CD4-positive, alpha-beta T cell treated with Interleukin-6 for 4 hours (primary cell): ENCODE results near the gene SLC52A3.

Source experiments
- DNase-seq: peaks from one replicate; pipeline ENCODE4 v3.0.0-alpha.2; 2020; ENCODE audit warnings: mixed read lengths

The SLC52A3 gene

DNA sequence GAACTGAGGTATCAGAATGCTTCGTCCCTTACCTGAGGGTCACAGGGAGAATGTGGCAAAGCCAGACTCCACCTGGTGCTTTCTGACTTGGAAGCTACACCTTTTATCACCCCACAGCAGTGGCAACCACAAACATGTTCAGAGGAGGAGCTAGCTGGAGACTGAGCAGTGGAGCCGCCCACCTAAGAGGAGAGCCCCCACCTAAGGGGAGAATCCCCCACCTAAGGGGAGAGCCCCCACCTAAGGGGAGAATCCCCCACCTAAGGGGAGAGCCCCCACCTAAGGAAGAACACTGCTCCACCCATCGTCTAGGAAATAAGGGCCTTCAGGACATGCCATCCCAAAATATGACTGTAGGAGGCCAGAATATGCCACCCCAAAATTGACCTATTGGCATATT lies 4.0 kb downstream of the SLC52A3 start:
- no peak for DNase-seq

DNA sequence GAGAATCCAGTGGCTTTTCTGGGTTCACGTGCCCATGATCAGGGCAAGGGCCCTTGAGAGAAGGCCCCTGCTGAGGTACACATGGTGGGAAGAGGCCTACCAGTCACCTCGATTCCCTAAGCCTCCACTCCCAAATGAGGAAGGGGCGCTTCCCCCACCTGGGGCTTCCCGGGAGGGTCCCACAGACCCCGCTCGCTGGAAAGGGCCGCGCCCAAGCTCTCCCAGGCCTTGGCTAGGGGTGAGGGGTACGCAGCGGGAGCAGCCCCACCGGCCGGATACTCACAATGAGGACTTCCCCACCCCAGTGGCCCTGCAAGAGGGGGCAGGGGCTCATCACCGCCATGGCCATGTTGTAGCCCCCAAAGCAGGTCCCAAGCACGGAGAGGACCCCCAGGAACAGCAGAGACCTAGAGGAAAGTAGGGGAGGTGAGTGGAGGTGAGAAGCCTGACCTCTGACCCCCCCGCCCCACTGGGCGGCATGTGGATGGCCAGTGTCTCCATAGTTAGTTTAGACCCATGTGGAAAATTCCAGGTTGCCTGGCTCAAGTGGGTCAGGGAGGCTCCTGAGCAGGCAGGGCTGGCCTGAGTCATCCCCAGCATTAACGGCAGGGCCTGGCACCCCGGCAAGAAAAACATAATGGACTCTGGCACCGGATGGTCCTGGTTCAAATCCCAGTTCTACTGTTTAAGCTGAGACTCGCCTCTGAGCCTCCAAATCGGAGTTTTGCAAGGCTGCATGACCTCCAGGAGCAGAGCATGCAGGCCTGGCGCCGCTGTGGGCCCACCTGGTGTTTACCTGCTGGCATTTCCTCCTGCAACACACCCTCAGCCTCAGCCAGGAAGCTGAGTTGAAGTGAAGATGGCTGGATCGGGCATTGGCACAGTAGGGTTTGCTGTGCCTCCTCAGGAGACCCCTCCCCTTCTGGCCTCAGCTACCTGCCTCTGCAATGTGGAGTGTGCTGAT lies 6.6 kb downstream of the SLC52A3 start:
- DNase-seq, result no peak

DNA sequence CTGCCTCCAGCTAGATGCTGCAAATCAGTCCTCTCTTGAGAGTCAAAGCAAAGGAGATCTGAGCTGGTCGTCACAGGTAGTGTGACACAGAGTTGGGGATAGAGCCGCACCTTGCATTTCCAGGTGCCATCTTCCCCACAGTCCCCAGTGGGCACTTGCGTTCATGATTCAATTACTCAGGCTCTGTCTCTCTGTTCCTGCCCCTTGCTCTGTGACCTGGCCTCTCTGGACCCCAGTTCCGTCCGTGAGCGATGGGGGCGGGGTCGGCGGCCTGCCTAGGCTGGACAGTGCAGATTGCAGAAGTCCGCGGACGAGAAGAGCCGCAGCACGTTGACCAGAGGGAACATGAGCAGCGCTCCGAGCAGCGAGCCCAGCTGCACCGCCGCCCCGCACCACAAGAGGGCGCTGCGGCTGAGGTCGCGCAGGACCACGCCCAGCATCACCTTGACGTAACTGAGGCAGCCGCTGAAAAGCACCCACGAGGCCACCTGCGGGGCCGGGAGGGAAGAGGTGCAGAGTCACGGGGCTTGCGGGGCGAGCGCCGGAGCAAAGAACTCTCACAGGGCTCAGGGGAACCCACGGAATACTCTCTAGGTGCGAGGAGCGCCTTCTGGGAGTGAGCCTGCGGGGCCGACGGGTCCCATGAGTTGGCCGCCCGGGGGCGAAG lies 7.4 kb downstream of the SLC52A3 start:
- peak; percentile 15 for DNase-seq

DNA sequence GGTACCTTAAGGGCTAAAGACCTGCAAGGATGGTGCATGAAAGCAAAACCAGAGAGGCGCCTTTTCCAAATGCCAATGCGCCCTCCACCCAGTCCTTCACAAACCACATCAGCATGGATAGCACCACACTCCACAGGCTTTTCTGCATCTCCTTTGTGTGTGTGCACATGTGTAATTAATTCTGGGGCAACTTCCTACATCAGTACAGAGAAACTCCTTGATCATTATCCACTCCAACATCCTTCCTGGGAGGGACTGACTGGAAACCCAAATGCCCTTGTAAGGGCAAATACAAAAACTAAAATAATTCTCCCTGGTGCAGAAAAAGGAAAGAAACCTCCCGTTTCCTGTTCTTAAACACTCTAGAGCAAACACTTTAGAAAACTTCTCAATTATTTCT lies 10.8 kb downstream of the SLC52A3 start:
- DNase-seq, result no peak

DNA sequence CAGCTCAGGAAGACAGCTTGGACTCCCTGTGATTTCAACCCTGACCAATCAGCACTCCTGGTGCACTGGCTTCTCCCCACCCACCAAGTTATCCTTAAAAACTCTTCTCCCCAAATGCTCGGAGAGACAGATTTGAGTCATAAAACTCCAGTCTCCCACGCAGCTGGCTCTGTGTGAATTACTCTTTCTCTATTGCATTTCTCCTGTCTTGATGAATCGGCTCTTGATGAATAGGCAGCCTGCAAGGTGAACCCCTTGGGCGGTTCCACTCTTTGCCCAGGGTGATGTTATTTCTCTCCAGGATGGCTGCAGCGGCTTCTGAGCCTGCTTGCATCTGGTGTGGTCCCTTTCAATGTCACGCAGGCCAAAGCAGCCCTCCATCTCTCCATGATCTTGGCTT lies 12.4 kb downstream of the SLC52A3 start:
- DNase-seq, result no peak

DNA sequence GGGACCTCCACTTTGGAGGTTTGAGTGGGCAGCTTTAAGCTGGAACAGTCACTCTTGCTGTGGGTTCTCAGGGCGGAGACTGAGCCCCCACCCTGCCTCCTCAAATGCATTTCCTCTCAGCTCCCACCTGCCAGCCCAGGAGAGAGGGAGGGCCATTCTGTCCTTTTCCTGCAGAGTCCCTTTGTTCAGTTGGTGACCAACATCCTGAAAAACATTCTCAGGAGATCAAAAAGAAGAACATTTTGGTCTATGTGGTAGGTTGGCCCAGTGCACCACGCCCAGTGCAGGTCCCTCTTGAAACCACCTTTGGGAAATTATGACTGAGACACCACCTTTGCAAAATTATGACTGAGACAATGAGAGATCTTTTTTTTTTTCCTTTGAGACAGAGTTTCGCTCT lies 13.4 kb downstream of the SLC52A3 start:
- DNase-seq, result no peak

DNA sequence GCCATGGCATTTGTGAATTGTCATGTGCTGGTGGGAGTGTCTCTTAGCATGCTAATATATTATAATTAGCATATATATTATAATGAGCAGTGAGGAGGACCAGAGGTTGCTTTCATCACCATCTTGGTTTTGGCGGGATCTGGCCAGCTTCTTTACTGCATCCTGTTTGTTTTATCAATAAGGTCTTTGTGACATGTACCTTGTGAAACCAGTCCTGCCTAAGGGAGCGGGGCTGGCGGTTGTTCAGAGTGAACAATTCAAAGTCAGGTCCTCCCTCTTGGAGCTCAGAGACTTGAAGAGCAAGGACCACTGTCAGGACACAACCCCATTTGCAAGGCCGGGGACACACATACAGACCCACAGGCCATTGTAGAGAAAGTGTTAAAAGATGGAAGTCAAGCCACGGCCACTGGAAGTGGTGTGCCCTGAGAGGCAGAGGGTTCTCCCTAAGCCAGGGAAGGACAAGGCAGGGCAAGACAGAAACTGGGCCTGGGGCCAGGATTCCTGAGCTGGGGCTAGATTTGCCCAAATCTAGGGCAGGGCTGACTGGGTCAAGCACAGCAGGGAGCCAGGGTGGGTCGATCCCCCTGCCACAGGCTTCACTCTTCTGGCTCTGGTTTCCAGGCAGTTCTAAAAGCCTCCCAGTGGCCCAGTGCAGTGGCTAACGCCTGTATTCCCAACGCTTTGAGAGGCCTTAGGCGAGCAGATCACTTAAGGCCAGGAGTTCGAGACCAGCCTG lies 14.2 kb downstream of the SLC52A3 start:
- DNase-seq, result no peak

DNA sequence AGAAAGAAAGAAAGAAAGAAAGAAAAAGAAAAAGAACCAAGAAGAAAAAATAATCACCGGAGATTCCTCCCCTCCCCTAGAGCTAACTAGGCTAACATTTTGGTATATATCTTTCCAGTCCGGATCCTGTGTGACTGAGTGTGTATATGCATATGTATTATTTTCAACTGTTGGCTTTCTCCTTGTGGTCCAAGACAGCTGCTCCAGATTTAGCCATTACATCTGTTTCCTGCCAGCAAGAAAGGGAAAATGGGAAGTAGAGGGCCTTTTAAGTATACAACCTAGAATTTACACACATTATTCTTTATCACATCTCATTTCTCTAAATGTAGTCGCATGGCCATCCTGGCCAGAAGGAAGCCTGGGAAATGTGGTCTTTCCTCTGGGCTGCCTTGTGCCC lies 15.2 kb downstream of the SLC52A3 start:
- DNase-seq, result no peak

DNA sequence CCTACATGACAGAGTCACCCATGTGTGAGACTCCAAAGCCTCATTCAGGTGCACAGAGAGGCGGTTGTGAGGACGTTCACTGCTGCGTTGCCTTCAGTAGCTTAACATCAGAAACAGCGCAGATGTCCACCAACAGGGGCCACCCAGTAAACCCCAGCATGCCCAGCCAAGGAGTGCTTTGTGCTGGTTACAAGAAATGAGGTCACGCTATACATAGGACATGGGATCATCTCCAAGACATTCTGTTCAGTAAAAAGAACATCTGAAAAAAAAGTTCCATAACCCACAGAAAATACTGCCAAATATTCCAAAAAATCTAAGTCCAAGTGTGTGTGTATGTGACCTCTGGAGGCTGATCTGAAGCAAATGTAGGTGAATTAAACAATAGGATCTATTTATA lies 16.0 kb downstream of the SLC52A3 start:
- no peak for DNase-seq

DNA sequence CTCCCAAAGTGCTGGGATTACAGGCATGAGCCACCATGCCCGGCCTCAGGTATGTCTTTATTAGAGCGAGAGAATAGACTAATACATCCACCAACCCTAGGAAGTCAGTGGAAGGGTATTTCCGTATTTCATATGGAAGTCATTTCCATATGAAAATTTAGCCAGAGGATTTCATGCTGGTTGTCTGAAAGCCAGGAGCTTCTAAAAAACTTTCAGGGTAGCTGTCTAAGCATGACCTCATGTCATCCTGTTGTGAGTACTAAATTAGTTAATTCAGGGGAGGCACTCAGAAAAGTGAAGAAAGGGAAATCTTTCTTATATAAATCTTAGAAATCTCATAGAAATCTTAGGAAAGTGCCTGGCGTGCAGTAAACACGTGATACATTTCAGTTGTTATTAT lies 16.5 kb downstream of the SLC52A3 start:
- no peak for DNase-seq

DNA sequence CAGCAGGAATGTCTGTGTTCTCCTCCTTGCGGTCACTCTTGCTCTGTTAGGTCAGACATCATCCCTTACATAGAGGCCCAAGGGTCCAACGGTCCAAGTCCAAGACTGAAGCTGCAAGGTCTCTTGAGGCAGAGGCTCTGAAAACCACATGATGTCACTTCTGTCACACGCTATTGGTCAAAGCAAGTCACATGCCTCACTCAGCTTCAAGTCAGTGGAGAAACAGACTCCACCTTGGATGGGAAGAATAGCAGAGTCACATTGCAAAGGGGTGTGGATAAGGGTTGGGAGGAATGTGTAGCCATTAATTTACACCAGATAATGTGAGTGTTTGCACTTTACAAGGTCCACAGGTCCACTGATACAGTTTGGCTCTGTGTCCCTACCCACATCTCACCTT lies 17.5 kb downstream of the SLC52A3 start:
- DNase-seq, result no peak

DNA sequence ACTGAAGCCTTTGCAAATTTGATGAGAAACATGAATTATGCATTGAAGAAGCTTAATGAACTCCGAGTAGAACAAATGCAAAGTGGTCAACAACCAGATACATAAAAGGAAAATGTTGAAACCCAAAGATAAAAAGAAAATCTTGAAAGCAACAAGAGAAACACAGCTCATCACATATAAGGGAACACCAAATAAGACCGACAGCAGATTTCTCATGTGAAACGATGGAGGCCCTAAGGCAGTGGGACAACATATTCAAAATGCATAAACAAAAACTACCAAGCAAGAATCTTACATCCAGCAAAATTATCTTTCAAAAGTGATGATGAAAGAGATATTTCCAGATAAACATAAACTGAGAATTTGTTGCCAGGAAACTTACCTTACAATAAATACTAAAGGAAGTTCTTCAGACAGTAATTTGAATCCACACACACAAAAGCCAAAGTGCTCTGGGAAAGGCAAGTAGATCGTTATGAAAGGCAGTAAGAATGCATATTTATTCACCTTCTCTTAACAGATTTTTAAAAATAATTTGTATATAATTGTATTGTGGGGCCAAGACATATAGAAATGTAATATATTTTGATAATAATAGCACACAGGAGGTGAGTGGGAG lies 22.5 kb downstream of the SLC52A3 start:
- DNase-seq, result no peak

DNA sequence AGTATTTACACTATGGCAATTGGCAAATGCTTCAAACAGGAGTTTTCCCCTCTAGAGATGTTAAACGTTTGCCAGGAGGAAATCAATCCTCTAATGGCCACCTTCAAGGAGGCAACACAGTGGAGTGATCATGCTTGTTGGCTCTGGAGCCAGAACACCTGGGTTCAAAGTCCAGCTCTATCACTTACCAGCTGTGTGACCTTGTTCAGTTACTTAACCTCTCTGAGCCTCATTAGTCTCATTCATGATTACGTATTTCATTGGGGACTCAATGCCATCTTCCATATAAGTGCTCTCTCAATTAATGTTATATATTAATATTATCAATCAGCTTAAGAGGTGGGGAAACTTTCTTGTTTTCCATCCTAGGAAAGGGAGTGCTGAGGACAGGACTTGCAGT lies 26.1 kb downstream of the SLC52A3 start:
- DNase-seq, result no peak

DNA sequence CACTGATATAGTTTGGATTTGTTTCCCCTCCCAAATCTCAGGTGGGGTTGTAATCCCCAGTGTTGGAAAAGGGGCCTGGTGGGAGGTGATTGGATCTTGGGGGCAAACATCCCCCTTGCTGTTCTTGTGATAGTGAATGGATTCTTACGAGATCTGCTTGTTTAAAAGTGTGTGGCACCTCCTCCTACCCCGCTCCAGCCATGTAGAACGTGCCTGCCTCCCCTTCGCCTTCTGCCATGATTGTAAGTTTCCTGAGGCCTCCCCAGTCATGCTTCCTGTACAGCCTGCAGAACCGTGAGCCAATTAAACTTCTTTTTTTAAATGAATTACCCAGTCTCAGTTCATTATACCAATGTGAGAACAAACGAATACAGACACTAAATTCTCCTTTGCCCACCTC lies 26.7 kb downstream of the SLC52A3 start:
- DNase-seq, result no peak

DNA sequence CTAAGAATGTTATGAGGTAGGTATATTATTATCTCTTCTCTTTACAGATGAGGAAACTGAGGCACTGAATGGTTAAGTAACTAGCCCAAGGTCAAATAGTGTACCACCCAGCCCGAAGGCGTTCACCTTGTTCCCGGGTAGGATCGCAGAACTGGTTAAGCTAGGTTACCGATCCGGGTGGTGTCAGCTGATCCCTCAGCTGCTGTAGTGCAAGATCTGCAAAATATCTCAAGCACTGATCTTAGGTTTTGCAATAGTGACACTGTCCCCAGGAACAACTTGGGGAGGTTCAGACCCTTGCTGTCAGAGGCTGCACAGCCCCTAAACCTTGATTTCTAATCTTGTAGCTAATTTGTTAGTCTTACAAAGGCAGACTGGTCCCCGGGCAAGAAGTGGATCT lies 28.1 kb downstream of the SLC52A3 start:
- DNase-seq, result no peak

DNA sequence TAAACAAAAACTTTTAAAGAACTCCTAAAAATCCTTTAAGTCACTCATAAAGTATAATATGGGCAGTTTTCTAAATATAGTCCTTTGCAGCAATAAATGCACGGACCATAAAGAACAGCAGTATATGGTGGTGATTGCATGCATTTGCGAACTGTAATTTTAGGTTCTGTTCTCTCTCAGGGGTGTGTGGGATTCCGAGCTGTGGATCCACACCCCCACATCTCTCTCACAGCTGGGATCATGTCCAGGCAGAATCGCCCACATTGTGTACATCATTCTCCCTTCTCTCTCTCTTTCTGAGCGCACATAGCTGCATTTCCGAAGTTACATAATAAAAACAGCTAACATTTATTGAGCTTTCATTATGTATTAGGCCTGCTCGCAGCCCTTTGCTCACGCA lies 28.6 kb downstream of the SLC52A3 start:
- DNase-seq, result no peak

DNA sequence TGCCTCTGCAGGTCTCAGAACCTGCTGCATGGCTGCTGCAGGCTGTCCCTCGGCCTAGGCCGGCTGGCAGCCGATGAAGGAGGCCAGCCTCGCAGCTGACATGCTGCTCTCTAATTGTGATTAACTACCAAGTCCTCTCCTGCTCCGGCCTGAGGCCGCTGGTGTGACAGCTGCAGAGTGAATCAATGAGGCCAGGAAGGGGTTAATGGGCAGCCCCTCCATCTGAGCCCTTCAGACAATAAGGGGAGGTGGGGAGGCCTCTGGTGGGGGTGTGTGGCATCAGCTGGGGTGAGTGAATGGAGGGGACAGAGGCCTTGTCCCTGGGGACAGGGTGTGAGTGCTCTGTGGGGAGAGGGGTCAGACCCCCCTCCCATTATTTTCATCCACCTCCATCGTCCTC lies 34.4 kb downstream of the SLC52A3 start:
- no peak for DNase-seq

DNA sequence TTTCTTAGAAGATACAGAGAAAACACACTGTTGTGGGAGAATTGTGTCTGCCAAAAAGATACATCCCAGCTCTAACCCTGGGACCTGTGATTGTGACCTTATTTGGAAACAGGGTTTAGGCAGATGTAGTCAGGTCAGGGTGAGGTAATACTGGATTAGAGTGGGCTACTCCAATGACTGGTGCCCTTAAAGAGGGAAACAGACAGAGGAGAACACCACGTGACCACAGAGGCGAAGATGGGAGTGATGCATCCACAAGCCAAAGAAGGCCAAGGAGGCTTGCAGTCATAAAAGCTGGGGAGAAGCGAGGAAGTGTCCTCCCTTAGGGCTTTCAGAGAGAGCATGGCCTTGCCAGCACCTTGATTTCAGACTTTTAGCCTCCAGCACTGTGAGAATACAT lies 35.6 kb downstream of the SLC52A3 start:
- no peak for DNase-seq

DNA sequence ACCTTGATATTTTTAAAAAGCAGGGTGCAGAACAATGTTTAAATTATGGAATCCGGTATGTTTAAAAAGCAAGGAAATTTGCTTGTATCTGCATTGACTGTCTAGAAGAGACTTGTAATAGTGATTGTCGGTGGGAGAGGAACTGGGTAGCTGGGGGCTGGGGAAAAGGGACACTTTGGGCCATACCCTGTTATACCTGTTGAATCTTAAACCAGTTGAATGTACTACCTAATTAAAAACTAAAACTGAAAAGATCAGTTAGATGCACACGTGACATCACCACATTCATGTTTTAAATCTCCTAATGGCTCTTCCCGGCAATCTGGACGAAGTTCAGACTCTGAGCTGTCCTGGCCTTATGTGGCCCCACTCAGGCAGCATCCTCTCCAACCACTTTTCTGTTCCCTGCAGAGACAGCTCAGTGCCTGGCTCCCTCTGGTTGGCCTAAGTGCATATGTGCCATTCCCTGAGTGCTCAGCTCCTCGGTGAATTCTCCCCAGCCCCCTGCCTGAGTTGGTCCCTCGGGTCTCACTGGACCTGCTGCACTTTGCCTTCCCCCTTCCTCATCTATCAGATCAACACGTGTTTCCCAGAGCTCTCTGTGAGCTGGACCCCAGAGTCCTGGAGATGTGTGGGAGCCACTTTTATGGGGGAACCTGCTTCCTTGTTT lies 36.3 kb downstream of the SLC52A3 start:
- no peak for DNase-seq

DNA sequence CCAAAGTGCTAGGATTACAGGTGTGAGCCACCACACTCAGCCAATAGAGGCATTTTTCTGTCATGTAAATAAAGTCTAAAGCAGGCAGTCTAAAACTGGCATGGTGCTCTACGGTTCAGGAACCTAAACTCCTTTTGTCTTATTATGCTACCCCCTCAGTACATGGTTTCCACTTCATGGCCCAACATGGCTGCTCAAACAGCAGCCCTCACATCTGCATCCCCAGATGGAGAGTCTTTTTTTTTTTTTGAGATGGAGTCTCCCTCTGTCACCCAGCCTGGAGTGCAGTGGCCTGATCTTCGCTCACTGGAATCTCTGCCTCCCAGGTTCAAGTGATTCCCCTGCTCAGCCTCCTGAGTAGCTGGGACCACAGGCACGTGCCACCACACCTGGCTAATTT lies 38.3 kb downstream of the SLC52A3 start:
- no peak for DNase-seq

DNA sequence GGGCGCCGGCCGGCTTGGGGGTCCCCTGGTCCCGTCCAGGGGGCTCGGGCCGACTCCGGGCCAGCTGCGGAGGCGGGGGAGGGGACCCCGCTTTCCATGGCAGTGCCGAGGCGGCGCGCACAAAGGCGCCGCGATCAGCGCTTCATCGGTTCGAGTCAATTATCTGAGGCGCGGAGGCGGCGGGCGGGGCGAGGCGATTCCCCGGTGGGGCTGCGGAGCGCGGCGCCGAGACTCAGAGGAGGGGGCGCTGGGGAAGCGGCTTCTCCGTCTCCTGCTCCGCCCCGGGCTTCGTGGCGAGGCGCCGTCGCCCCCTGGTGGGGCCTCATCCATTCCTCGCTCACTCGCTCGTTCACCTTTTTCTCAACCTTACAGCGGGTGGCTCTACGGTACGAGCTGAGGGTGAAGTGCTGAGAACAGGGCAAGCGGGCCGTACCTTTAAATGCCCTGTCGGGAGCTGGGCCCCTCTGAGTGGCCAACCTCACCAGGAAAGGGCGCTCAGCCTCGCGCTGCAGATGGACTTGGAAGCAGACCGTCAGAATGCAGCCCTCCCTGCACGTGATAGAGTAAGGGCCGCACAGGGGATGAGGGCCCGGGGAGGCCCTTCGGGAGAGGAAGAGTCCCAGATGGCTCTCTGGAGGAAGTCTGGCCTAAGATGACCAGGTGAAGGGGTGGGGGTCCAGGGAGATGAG lies 39.9 kb downstream of the SLC52A3 start:
- DNase-seq, result peak; percentile 28

DNA sequence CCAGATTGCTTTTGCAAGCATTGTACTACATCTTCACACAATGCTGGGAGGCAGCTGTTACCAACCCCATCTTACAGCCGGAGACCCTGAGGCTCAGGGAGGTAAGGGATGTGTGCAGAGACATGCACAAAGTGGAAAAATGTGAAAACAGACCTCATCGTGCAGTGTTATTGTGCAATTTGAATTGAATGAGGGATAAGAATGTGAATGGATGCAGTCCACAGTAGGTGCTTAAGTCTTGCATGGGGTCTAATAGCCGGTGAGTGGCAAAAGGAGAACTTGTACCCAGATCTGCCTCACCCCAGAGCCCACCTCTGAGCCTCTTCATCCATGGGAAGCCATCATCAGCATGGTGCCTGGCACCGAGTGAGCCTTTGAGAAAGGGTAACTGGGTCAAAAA lies 42.1 kb downstream of the SLC52A3 start:
- DNase-seq, result no peak
